ENCODE results near the gene ABTB2.

ABTB2 gene

GRCh38 chr11:34308049-34308912 lies 49.5 kb downstream of the ABTB2 start:
- no peak for TF ChIP-seq CTCF (IDR thresholded peaks at IDR 0.05; ENCODE audit: low read depth, low read length, missing control alignments)
- Histone ChIP-seq H3K36me3 (replicated peaks) (no peaks in the 10 kb centered on the region), H3K4me3 (ENCODE audit: low read depth, low read length) (no peak overlapping the region), H3K27ac (no peak overlapping the region), H3K27me3 (replicated peaks) (no peaks in the 10 kb centered on the region)
- no peak for DNase-seq
- in situ Hi-C loops (cut with HindIII; ENCODE audit: low pct_ligation_motif_present, low sequenced_read_pairs) = no loop called here

- Histone ChIP-seq H3K4me3 (ENCODE audit: low read depth, low read length) (no peak overlapping the region), H3K27me3 (replicated peaks) (no peaks in the 10 kb centered on the region), H3K36me3 (replicated peaks) (no peaks in the 10 kb centered on the region), H3K27ac (no peak overlapping the region)
- no peak for TF ChIP-seq CTCF (IDR thresholded peaks at IDR 0.05; ENCODE audit: low read depth, low read length, missing control alignments)
- DNase-seq = no peak
- in situ Hi-C loops (cut with HindIII; ENCODE audit: low pct_ligation_motif_present, low sequenced_read_pairs) = no loop called here
Observed at GRCh38 chr11:34305780-34306179, 52.0 kb downstream of the ABTB2 start.

- H3K27ac ChIP-seq = no peak overlapping the region
- no peak for TF ChIP-seq CTCF (IDR thresholded peaks at IDR 0.05; ENCODE audit: low read depth, low read length, missing control alignments)
- H3K4me3 ChIP-seq (ENCODE audit: low read depth, low read length) = no peak overlapping the region
- DNase-seq = no peak
- H3K27me3 ChIP-seq (replicated peaks) = no peaks in the 10 kb centered on the region
- in situ Hi-C loops (cut with HindIII; ENCODE audit: low pct_ligation_motif_present, low sequenced_read_pairs) = no loop called here
- H3K36me3 ChIP-seq (replicated peaks) = no peaks in the 10 kb centered on the region
Observed at GRCh38 chr11:34305193-34305592, 52.6 kb downstream of the ABTB2 start.

GRCh38 chr11:34303028-34303570 lies 54.7 kb downstream of the ABTB2 start:
- Histone ChIP-seq H3K27ac (no peak overlapping the region), H3K4me3 (ENCODE audit: low read depth, low read length) (no peak overlapping the region), H3K27me3 (replicated peaks) (no peaks in the 10 kb centered on the region), H3K36me3 (replicated peaks) (no peaks in the 10 kb centered on the region)
- TF ChIP-seq CTCF (IDR thresholded peaks at IDR 0.05; ENCODE audit: low read depth, low read length, missing control alignments) = no peak
- in situ Hi-C loops (cut with HindIII; ENCODE audit: low pct_ligation_motif_present, low sequenced_read_pairs) = no loop called here
- no peak for DNase-seq

GRCh38 chr11:34302046-34302921 lies 55.5 kb downstream of the ABTB2 start:
- H3K36me3 ChIP-seq (replicated peaks) = no peaks in the 10 kb centered on the region
- no peak for TF ChIP-seq CTCF (IDR thresholded peaks at IDR 0.05; ENCODE audit: low read depth, low read length, missing control alignments)
- in situ Hi-C loops (cut with HindIII; ENCODE audit: low pct_ligation_motif_present, low sequenced_read_pairs) = no loop called here
- no peak overlapping the region for H3K4me3 ChIP-seq (ENCODE audit: low read depth, low read length)
- H3K27me3 ChIP-seq (replicated peaks) = no peaks in the 10 kb centered on the region
- peak; percentile 86 for DNase-seq
- peak overlapping the region; percentile 37 for H3K27ac ChIP-seq

Data from brain microvascular endothelial cell (primary cell).